Measurements from ENCODE around the gene EXOSC5.

The EXOSC5 gene

GRCh38 chr19:41341669-41342490, 55.3 kb downstream of the EXOSC5 start:
- DNase-seq, result no peak
- Histone ChIP-seq H3K27me3 (replicated peaks) (no peaks in the 10 kb centered on the region), H3K36me3 (replicated peaks) (peaks cover 84% of the 10 kb centered on the region), H3K27ac (no peak overlapping the region), H3K4me3 (ENCODE audit: low read depth, low read length) (no peak overlapping the region)
- no peak for TF ChIP-seq CTCF (IDR thresholded peaks at IDR 0.05; ENCODE audit: low read depth, low read length, missing control alignments)
- in situ Hi-C loops (cut with HindIII; ENCODE audit: low pct_ligation_motif_present, low sequenced_read_pairs), result no loop called here

GRCh38 chr19:41339936-41340335, 57.2 kb downstream of the EXOSC5 start:
- Histone ChIP-seq H3K27me3 (replicated peaks) (no peaks in the 10 kb centered on the region), H3K36me3 (replicated peaks) (peaks cover 79% of the 10 kb centered on the region), H3K4me3 (ENCODE audit: low read depth, low read length) (no peak overlapping the region), H3K27ac (no peak overlapping the region)
- in situ Hi-C loops (cut with HindIII; ENCODE audit: low pct_ligation_motif_present, low sequenced_read_pairs), result no loop called here
- TF ChIP-seq CTCF (IDR thresholded peaks at IDR 0.05; ENCODE audit: low read depth, low read length, missing control alignments), result no peak
- DNase-seq, result no peak
